ENCODE results near the gene YY1. TPM values are rescaled to one million over a fixed set of nuclear protein-coding genes. Genes with fewer than 3 reads are reported as not detected.
"Not testable (repeated sequence)": the region's sequence is repeated elsewhere in the genome, so short reads cannot be mapped to it uniquely, and the experiment has no call there.

Gene YY1
- total RNA-seq, 1 experiment from 2014 or later: 53.0 TPM

DNA sequence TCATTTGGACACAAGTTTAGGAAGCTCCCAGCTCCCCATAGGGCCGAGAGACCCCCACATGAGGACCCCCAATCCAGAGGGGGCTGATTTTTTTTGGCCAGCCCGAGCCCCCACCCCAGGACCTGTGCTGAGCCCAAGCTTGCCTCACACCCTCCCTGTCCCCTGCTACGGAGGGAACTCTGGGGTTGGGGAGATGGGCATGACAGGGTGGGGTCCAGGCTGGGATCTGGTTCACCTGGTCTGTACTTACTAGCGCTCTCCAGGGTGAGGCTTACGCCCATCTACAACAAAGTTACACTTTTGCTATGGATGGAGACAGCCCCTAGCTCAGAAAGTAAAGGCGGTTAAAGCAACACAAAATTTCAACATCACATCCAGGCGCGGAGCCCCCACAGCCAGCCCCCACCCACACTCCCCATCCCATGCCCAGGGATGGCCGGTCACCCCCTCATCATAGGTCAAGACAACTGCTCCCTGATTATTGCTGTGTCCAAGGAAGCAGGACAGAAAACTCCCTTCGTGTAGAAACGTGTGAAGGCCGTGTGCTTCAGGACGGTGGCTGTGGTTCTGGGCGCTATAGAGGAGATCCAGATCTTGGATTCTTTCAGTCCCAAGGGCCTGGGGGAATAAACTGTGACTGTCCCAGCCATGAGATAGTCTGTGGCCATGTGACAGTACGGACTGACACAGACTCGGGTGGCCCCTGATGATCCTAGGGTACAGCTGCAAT lies 56.6 kb downstream of the YY1 start:
- no peak for DNase-seq (ENCODE audit: low read depth)

DNA sequence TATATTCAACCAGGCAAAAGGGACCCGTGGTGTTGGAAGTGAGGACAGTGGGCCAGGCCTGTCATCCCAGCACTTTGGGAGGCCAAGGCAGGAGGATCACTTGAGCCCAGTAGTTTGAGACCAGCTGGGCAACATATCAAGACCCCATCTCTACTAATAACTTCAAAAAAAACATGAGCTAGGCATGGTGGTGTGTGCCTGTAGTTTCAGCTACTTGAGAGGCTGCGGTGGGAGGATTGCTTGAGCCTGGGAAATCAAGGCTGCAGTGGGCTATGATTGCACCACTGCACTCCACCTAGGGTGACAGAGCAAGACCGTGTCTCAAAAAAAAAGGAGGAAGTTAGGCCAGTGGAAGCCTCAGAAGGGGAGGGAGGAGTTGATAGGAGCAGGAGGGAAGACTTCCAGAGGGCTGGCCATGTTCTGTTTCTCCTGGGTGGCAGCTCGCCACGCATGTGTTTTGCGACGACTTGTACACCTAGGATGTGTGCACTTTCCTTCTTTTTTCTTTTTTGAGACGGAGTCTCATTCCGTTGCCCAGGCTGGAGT lies 57.2 kb downstream of the YY1 start:
- no peak for DNase-seq (ENCODE audit: low read depth)

DNA sequence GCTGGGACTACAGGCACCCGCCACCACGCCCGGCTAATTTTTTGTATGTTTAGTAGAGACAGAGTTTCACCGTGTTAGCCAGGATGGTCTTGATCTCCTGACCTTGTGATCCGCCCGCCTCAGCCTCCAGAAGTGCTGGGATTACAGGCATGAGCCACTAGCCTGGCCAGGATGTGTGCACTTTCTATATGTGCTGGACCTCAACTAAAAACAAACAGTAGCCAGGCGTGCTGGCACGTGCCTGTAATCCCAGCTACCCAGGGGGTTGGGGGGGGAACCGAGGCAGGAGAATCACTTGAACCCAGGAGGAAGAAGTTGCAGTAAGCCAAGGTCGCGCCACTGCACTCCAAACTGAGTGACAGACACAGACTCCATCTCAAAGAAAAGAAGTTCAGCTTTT lies 57.8 kb downstream of the YY1 start:
- DNase-seq (ENCODE audit: low read depth): not testable (repeated sequence)

DNA sequence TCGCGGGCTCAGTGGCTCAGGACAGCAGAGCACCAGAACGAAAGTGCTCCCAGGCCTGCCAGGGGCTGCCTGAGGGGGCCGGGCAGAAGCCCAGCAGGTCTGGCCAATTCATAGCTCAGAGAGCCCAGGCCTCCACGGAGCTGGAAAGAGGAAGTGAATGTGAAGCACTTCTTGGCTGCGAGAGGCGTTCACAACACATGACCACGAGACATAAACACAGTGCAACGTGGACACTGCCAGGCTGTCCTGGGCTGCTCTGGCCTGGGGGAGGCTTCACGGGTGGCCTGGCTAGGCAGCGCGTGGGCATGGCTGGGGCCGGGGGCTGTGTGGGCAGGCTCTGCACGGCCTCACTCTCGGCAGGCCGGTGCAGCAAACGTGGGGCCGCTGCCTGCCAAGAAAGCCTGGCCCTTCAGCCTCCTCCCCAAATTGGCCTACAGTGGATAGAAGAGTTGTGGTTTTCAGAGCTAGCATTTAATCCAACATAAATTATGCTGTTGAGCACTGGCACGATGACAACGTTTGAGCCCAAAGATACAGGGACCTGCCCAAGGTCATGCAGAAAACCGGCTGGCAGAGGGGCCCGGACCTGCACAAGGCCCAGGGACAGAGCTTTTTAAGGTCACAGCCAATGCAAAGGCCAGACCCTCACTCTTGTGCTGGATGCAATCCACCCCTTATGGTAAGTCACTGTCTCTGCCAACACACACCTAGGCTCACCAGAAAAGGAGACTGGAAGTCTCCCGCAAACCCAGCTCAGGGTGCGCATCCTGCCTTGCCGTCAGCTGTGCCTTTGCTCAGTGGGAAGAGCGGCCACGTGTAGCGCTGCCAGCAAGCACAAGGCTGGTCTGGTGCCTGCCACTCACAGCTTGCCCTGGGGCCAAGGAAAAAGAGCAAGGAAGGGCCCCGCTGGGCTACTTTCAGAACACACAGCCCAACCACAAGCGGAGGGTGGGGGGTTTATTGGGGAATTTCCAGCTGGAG lies 58.7 kb downstream of the YY1 start:
- DNase-seq (ENCODE audit: low read depth): peak; percentile 37

- DNase-seq (ENCODE audit: low read depth): no peak
Observed at GRCh38 chr14:100298551-100299237, 59.8 kb downstream of the YY1 start.

DNA sequence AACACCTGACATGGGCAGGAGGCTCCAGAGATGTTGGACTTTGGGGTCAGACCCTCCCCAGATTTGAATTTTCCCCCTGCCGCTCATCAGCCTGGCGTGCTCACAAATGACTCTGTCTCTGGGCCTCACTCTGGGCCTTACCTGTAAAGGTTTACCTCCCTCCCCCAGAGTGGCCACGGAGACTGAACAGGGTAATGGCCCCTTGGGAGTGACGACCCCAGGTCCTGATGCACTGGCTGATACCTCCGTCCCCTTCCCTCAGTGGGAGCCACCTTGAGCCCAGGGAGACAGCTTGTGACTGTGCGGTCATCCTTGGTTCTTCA lies 60.3 kb downstream of the YY1 start:
- DNase-seq (ENCODE audit: low read depth): no peak

DNA sequence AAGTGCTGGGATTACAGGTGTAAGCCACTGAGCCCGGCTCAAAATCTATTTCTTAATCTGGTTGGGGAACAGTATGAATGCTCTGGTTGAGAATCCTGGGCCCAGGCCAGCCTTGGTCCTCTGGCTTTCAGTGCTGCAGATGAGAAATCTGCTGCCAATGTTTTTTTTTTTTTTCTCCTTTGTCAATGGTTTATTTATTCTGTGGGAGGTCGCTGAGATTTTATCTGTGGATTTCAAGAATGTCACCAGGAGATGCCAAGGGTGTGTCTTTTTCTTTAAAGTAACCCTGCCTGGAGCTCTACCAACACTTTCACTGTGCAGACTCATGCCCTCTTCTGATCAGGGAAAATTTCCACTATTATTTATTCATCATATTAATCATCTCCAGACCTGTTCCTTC lies 63.7 kb downstream of the YY1 start:
- peak; percentile 23 for DNase-seq (ENCODE audit: low read depth)

DNA sequence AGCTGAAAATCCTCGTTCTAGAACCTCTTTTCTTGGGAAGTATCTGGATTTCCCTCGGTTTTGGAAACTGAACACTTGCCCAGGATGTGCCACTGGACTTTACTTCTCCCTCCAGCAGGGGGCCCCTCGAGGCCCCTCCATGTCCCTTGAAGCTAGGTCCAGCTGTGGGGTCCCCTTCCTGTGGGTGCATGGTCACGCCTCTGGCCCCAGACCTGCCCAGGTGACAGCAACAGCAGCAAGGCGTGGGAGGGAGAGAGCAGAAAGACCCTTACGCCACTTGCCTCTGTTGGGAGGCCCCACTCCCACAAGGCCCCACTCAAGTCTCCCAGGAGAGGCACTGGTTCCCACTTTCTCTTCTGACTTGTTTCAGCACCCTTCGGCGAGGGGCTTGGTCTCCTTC lies 64.2 kb downstream of the YY1 start:
- DNase-seq (ENCODE audit: low read depth): peak; percentile 22

- no peak for DNase-seq (ENCODE audit: low read depth)
Observed at GRCh38 chr14:100303925-100304324, 65.0 kb downstream of the YY1 start.

DNA sequence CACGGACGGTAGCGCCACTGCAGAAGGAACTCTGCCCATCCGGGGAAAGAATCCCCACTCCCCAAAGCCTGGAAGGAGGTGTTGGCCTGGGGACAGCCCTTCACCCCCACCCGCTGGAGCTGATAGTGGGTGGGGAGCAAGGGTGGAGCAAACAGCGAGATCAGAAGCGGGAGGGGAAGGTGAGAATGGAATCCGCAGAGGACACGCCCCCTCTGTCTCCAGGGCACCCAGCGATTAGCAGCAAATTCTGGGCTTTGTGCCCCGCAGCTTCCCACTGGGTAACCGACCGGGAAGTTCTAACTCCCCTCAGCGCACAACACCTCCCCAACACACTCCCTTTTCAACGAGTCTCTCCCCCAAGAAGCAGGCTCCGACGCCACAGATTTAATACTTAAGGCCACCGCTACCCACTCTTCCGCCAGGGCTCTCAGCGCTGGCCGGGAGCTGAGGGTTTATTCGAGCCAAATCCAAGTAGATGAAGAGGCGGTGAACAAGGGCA lies 65.9 kb downstream of the YY1 start:
- peak; percentile 15 for DNase-seq (ENCODE audit: low read depth)

- DNase-seq (ENCODE audit: low read depth): peak; percentile 10
Observed at GRCh38 chr14:100305324-100306100, 66.6 kb downstream of the YY1 start.

DNA sequence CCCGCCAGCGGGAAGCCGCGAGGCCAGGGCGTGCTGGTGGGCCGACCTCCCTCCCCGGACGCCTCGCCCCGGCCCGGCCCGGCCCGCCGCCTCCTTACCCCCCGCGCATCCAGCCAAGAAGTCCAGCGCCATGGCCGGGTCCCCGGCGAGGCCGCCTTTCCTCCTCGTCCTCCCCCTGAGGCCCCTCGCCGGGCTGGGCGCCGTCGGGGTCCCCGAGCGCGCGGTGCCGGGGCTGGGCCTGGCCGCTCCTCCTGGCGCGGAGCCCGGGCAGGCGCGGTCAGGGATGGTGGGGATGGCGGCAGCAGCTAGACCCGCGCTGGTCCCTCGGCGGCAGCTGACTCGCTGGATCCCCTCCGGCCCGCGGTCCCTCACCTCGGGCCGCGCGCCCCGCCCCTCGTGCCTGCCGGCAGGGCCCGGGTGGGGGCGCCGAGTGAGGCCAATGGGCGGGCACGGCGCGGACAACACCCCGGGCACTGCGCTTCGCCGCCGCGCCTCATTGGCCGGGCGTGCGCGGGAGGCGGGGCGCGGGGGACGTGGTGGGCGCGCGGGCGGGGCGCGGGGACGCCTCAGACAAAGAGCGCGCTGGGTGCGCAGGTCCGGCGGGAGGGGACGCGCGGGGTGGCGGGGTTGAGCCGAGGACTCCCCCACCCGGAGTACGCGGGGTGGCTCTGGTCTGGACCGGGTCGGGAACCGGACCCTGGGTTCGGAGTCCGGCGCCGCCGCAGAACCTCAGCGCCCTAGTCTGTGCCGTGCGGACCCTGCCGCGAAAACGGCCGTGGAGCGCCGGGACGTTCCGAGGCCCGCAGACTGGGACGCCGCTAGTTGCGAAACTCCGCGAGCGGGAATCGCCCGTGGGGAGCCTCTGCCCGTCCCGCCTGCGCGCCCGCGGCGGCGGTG lies 67.4 kb downstream of the YY1 start, which contains the start of gene SLC25A29:
Gene SLC25A29 (minus strand): TSS at position 344 of the 897 bp plus-strand sequence. CDS start 212 bp downstream, at position 132.
- DNase-seq (ENCODE audit: low read depth): peak; percentile 83

DNA sequence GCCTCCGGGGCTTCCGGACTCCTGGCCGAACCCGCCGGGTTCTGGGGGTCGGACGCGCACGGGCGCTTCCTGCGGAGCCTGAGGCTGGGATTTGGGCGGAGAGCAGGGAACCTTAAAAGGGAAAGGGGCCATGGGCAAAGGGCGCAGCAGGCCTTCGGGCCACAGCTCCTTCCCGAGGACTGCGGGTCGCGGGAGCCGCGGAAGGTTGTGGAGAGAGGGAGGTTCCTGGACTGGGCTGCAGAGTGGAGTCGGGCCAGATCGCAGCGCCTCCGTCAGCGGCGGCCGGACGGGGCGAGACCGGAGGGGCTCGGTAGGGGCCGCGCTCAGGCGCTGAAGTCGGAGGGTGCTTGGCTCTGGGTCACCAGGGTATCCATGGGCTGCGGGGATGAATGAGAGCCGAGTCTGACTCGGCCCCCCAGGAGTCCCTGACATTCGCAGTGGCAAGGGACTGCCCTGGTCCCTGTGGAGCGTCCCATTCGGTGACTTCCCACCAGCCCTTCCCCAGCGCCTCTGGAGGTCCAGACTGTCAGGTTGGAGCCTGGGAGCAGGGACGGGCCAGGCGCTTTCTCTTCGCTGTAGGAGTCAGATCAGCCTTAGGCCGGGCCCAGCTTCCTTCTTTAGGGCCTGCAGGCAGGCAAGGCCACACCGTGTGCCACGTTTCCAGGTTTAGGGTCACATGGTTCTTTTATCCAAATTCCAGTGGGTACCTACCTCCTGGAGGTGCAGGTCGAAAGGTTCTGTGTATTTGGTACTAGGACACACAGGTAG lies 68.2 kb downstream of the YY1 start:
- DNase-seq (ENCODE audit: low read depth): no peak

DNA sequence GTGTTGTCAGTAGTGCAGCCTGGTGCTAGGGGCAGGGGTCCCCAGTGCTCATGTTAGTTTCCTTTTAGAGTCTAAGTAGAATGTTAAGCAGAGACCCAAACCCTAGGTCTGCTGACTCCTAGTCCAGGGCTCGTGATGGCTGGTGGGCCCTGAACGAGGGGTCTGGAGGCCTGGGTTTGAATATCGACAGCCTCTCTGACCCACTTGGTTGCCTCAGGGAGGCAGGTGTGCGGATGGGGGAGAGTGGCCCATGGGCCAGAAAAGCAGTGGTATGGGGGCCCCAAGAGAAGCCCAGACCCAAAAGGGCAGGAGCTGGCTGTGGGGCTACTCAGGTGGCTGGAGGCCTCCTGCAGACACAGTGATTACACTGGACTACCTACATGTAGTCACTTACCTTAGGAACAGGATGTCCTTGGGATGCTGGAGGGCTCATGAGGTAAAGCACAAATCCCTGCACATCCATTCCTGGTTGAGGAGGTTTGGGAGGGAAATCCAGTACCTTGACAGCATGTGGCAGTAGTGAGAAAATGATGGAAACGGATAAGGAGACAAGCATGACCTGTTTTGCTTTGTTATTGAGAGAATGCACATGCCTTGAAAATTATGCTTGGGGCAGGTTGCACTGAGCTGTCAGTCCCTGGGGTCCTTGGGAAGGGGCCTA lies 69.0 kb downstream of the YY1 start:
- no peak for DNase-seq (ENCODE audit: low read depth)

DNA sequence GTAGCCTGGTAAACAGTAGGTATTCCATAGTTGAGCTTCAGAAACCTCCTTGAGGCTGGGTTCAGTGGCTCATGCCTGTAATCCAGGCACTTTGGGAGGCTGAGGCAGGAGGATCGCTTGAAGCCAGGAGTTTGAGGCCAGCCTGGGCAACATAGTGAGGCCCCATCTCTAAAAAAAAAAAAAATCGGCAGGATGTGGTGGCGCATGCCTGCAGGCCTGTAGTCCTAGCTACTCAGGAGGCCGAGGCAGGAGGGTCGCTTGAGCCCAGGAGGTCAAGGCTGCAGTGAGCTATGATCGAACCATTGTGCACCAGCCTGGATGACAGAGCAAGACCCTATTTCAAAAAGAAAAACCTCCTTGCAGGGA lies 69.5 kb downstream of the YY1 start:
- not testable (repeated sequence) for DNase-seq (ENCODE audit: low read depth)

- no peak for DNase-seq (ENCODE audit: low read depth)
Observed at GRCh38 chr14:100309028-100309737, 70.2 kb downstream of the YY1 start.

- DNase-seq (ENCODE audit: low read depth): not testable (repeated sequence)
Observed at GRCh38 chr14:100312110-100312876, 73.3 kb downstream of the YY1 start.
